ENCODE results near the gene HRAS.

DNA sequence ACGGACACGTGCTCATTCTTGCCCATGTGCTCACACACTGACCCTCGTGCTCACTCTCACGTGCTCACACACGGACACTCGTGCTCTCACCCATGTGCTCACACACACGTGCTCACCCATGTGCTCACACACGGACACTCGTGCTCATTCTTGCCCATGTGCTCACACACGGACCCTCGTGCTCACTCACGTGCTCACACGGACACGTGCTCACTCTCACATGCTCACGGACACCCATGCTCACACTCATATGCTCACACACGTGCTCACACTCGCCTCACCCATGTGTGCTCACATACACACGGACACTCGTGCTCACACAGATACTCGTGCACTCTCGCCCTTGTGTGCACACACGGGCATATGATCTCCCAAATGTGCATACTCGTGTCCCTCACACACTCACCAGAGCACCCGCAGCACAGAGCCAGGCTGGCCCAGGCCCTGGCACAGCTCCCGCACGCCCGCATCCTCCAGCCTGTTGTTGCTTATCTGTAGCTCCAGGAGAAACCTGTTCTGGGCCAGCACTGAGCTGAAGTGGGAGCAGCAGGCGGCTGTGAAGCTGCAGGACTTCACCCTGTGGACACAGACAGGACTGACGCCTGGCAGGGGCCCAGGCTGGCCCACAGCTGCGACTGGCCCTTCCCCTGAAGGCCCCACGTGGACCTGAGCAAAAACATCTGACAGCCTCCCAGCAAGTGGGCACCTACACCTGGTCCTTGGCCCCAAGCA is 37.6 kb downstream of the HRAS start:
- TF ChIP-seq CTCF (IDR thresholded peaks at IDR 0.05) (no peak), POLR2A (IDR thresholded peaks at IDR 0.05) (no peak)
